Glutamatergic neuron (in vitro differentiated cells): ENCODE data around the gene AMBRA1. TPM values are rescaled to one million over a fixed set of nuclear protein-coding genes. Genes with fewer than 3 reads are reported as not detected.
A peak's percentile ranks its signal among the peaks of the same experiment; 100 is the strongest.

ENCODE experiments used
- DNase-seq: peaks from one replicate; pipeline ENCODE4 v3.0.0; 2022
- H3K27ac Mint-ChIP-seq: one replicate; pipeline ENCODE4 v1.8.0; 2020; ENCODE audit warnings: mild to moderate bottlenecking, mixed read lengths, inconsistent platforms; ENCODE audit not compliant: unreplicated experiment
- H3K27me3 Mint-ChIP-seq: one replicate; pipeline ENCODE4 v1.8.0; 2020; ENCODE audit warnings: mild to moderate bottlenecking, moderate library complexity, mixed read lengths, inconsistent platforms; ENCODE audit not compliant: unreplicated experiment
- H3K36me3 Mint-ChIP-seq: one replicate; pipeline ENCODE4 v1.8.0; 2020; ENCODE audit warnings: mild to moderate bottlenecking, mixed read lengths, inconsistent platforms; ENCODE audit not compliant: unreplicated experiment
- H3K4me1 Mint-ChIP-seq: one replicate; pipeline ENCODE4 v1.8.0; 2020; ENCODE audit warnings: mild to moderate bottlenecking, low read depth, mixed read lengths, inconsistent platforms; ENCODE audit not compliant: unreplicated experiment
- H3K4me3 Mint-ChIP-seq: one replicate; pipeline ENCODE4 v1.8.0; 2020; ENCODE audit warnings: mild to moderate bottlenecking, mixed read lengths, inconsistent platforms; ENCODE audit not compliant: unreplicated experiment
- H3K9me3 Mint-ChIP-seq: one replicate; pipeline ENCODE4 v1.8.0; 2020; ENCODE audit warnings: mild to moderate bottlenecking, moderate library complexity, mixed read lengths, inconsistent platforms; ENCODE audit not compliant: unreplicated experiment
- total RNA-seq: library from RNA; stranded (reverse); fragmentation: NEBNext Ultra II Directional; extraction: Animal tissue kit (Norgen Biotek cat#: 25700); gene quantifications from one replicate; pipeline ENCODE4 v1.2.1, GENCODE V29; 2021; ENCODE audit not compliant: unreplicated experiment
- TF ChIP-seq, protein P1 (sequence below): fragments of 200-600 bp; sonication (generic); IDR thresholded peaks from one replicate; pipeline ENCODE4 v1.5.0; 2021; ENCODE audit not compliant: partially characterized antibody, unreplicated experiment

The AMBRA1 gene
- total RNA-seq, 1 donor from 2014 or later: 49.0 TPM

DNA sequence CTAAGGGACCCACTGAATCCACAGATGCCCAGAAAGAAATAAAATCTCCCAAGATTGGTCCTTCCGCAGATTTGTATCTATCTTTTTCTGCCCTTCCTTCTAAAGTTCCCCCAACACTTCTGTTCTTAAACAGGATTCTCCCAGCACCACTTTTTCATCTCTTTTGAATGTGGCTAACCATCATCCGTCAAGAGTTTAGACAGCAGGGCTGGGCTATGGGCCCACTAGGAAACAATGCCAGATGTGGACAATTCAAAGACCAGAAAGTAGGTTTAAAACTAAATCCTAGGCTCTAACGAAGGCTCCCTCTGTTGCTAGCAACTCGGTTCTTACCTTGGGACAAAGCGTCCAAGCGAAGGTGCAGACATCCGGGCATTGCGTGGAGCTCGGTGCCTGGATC, 100.0 kb downstream of the AMBRA1 start:
- no peak overlapping the region for H3K27ac Mint-ChIP-seq
- no peak for DNase-seq
- H3K9me3 Mint-ChIP-seq: peaks cover 7% of the 10 kb centered on the region
- no peaks in the 10 kb centered on the region for H3K27me3 Mint-ChIP-seq
- no peak overlapping the region for H3K4me3 Mint-ChIP-seq
- H3K4me1 Mint-ChIP-seq: peaks cover 35% of the 10 kb centered on the region
- TF ChIP-seq, protein P1, sequence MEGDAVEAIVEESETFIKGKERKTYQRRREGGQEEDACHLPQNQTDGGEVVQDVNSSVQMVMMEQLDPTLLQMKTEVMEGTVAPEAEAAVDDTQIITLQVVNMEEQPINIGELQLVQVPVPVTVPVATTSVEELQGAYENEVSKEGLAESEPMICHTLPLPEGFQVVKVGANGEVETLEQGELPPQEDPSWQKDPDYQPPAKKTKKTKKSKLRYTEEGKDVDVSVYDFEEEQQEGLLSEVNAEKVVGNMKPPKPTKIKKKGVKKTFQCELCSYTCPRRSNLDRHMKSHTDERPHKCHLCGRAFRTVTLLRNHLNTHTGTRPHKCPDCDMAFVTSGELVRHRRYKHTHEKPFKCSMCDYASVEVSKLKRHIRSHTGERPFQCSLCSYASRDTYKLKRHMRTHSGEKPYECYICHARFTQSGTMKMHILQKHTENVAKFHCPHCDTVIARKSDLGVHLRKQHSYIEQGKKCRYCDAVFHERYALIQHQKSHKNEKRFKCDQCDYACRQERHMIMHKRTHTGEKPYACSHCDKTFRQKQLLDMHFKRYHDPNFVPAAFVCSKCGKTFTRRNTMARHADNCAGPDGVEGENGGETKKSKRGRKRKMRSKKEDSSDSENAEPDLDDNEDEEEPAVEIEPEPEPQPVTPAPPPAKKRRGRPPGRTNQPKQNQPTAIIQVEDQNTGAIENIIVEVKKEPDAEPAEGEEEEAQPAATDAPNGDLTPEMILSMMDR: no peak
- no peaks in the 10 kb centered on the region for H3K36me3 Mint-ChIP-seq

DNA sequence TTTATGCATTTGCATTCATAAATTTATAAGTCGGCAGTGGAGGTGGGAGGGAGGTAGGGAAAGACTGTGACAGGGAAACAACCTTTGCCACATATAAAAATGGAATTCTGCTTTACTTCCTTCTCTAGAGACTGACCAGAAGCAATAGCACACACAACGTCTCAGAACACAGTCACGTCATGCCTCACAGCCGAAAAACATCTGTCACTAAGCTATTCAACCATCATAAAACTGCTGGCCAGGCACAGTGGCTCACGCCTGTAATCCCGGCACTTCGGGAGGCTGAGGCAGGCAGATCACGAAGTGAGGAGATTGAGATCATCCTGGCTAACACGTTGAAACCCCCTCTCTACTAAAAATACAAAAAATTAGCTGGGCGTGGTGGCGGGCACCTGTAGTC, 101.3 kb downstream of the AMBRA1 start:
- DNase-seq: no peak
- H3K27ac Mint-ChIP-seq: no peak overlapping the region
- H3K4me3 Mint-ChIP-seq: no peak overlapping the region
- H3K4me1 Mint-ChIP-seq: peaks cover 30% of the 10 kb centered on the region
- peaks cover 7% of the 10 kb centered on the region for H3K9me3 Mint-ChIP-seq
- H3K36me3 Mint-ChIP-seq: no peaks in the 10 kb centered on the region
- H3K27me3 Mint-ChIP-seq: no peaks in the 10 kb centered on the region
- TF ChIP-seq, protein P1: no peak

DNA sequence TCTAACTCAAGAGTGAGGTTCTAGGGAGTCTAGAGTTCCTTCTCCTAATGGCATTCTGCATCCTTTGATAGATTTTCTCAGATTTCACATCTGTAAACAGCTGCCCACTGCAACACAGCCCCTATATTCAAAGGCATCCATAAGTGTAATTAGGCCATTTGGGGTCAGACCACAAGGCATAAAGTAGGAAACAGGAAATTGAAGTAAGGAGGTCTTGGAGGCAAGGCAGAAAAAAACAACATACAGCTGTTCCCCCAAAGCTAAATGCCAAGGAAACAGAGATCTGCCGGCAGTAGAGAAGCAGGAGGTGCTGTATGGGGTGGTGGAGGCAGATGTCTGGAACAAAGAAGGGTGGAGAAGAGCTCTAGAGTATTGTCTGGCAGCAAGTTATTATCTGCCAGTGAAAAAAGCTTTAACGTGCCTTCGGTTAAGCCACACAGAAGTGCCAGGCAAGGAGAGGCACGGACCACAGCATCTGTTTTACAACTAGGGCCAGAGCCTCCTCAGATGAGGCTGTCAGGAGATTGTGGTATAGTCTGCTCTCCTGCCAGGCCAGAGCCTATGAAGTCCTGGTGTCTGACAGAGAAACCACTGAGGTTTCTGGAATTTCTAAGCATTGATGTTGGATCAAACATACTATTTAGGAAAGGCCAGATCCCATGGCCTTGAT, 102.0 kb downstream of the AMBRA1 start:
- H3K9me3 Mint-ChIP-seq: peaks cover 7% of the 10 kb centered on the region
- no peaks in the 10 kb centered on the region for H3K27me3 Mint-ChIP-seq
- peak overlapping the region; percentile 74 for H3K27ac Mint-ChIP-seq
- TF ChIP-seq, protein P1: no peak
- no peak for DNase-seq
- H3K36me3 Mint-ChIP-seq: no peaks in the 10 kb centered on the region
- H3K4me1 Mint-ChIP-seq: peaks cover 30% of the 10 kb centered on the region
- no peak overlapping the region for H3K4me3 Mint-ChIP-seq

DNA sequence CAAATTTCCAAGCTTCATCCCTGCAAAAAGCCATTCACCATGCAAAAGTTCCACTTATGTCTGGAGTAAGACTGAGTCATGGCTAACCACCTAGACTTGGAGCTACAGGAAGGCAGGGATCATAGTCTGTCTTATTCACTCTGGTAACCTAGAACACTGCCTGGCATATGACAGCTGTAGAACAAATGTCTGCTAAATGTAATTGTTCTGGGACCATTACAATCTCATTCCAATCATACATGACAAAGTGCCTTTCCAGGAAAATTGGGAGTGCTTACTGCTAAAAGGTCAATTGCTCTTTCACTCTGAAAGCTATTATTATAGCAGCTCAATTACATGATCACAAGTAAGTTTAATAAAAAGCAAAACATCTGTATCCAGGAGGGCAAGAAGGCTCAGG, 103.2 kb downstream of the AMBRA1 start:
- TF ChIP-seq, protein P1: no peak
- peaks cover 32% of the 10 kb centered on the region for H3K4me1 Mint-ChIP-seq
- no peak overlapping the region for H3K4me3 Mint-ChIP-seq
- DNase-seq: no peak
- peaks cover 7% of the 10 kb centered on the region for H3K9me3 Mint-ChIP-seq
- H3K27me3 Mint-ChIP-seq: no peaks in the 10 kb centered on the region
- peak overlapping the region; percentile 1 for H3K27ac Mint-ChIP-seq
- H3K36me3 Mint-ChIP-seq: no peaks in the 10 kb centered on the region

DNA sequence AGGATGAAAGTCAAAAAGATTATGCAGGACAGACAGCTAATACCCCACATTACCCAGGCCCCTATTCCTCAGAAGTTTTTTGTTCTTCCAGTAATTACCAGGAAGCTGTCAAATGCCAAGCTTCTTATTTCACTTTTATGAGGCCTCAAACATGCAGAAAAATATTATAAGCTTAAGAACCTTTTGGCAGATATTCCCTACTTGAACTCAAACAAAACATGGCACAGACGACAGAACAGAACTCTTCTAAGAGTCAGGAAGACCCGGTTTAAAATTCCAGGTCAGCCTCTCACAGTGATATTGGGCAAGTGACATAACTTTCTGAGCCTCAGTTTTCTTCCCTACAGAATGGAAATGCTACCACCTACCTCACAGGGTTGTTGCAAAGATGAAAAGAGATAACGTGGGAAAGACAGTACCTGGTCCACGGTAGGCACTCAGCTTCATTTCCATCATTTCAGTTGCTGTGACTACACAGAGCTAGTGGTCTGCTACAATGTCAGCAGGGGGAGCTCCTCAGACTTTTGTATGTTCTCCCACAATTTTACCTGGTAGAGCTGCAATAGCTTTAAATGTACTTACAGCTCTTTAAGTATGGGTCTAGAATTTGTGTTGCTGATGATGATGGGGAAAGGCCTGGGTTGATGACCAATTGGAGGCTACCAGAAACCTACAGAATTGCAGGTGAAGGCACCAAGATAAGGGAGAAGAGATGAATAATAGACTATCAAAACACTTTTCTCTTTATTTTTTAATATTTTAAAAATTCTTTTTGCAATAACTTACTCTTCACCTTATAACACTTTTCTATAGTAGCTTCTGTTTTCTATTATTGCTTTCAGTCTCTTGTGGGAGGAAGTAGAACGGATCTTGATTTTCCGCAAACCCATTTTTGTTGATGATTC, 103.9 kb downstream of the AMBRA1 start:
- Mint-ChIP-seq H3K4me1 (peaks cover 38% of the 10 kb centered on the region), H3K36me3 (no peaks in the 10 kb centered on the region), H3K4me3 (no peak overlapping the region), H3K27ac (peak overlapping the region; percentile 62), H3K27me3 (no peaks in the 10 kb centered on the region), H3K9me3 (peaks cover 7% of the 10 kb centered on the region)
- peak; percentile 29 for DNase-seq
- TF ChIP-seq, protein P1: peak; percentile 31
